ENCODE results near the gene ITPR1. TPM values are rescaled to one million over a fixed set of nuclear protein-coding genes. Genes with fewer than 3 reads are reported as not detected.
"Not testable (repeated sequence)": the region's sequence is repeated elsewhere in the genome, so short reads cannot be mapped to it uniquely, and the experiment has no call there.

ITPR1 gene
- 12.7 TPM for polyA plus RNA-seq
- long read RNA-seq, donor 1: 0 reads
- long read RNA-seq, donor 2, partial matches to known transcripts: 0 of 1 reads
- long read RNA-seq, donor 2, other reads (novel, unspliced or antisense): 0 of 1 reads
- long read RNA-seq, donor 3: 0 reads
- long read RNA-seq, donor 4: 0 reads
- long read RNA-seq, donor 5, partial matches to known transcripts: 0 of 1 reads
- long read RNA-seq, donor 5, other reads (novel, unspliced or antisense): 0 of 1 reads
- long read RNA-seq, donor 6, partial matches to known transcripts: 0 of 1 reads
- long read RNA-seq, donor 6, other reads (novel, unspliced or antisense): 0 of 1 reads
- long read RNA-seq, donor 7, partial matches to known transcripts: 0 of 1 reads
- long read RNA-seq, donor 7, other reads (novel, unspliced or antisense): 0 of 1 reads
- long read RNA-seq, donor 8, partial matches to known transcripts: 0 of 3 reads
- long read RNA-seq, donor 8, other reads (novel, unspliced or antisense): 0 of 3 reads
- long read RNA-seq, donor 9: 0 reads
- long read RNA-seq, donor 10: 0 reads
- long read RNA-seq, donor 11: 0 reads

- H3K4me3 ChIP-seq (ENCODE audit: low read length): peak within 1 kb of the TSS; percentile 83
- WGBS (ENCODE audit: insufficient coverage, low lambda C conversion rate): 0% methylated on average over 2 of the region's 47 CpGs
- no peaks in the 10 kb centered on the region for H3K9me3 ChIP-seq (ENCODE audit: control insufficient read depth, low read depth, low read length)
- peaks cover 9% of the 10 kb centered on the region for H3K4me1 ChIP-seq (ENCODE audit: control insufficient read depth, insufficient read depth, low read length)
- peak within 1 kb of the TSS; percentile 53 for H3K27ac ChIP-seq (ENCODE audit: low read length)
- DNase-seq: peak; percentile 96
- no peaks in the 10 kb centered on the region for H3K36me3 ChIP-seq (ENCODE audit: control insufficient read depth, insufficient read depth, low read length)
- peaks cover 26% of the 10 kb centered on the region for H3K27me3 ChIP-seq (ENCODE audit: control insufficient read depth, insufficient read depth, low read length)
Observed at GRCh38 chr3:4493014-4493940, at the start of gene ITPR1. Gene ITPR1 (plus strand): TSS chr3:4493348. CDS start chr3:4516492, 23,144 bp downstream.

- WGBS (ENCODE audit: insufficient coverage, low lambda C conversion rate): no CpG with 5 or more reads among the region's 3 CpGs
- H3K36me3 ChIP-seq (ENCODE audit: control insufficient read depth, insufficient read depth, low read length): peaks cover 38% of the 10 kb centered on the region
- H3K9me3 ChIP-seq (ENCODE audit: control insufficient read depth, low read depth, low read length): no peaks in the 10 kb centered on the region
- H3K4me1 ChIP-seq (ENCODE audit: control insufficient read depth, insufficient read depth, low read length): no peaks in the 10 kb centered on the region
- no peak overlapping the region for H3K4me3 ChIP-seq (ENCODE audit: low read length)
- H3K27me3 ChIP-seq (ENCODE audit: control insufficient read depth, insufficient read depth, low read length): no peaks in the 10 kb centered on the region
- no peak overlapping the region for H3K27ac ChIP-seq (ENCODE audit: low read length)
- DNase-seq: no peak
Observed at GRCh38 chr3:4447295-4447999, 45.7 kb upstream of the ITPR1 start.

- peaks cover 35% of the 10 kb centered on the region for H3K36me3 ChIP-seq (ENCODE audit: control insufficient read depth, insufficient read depth, low read length)
- H3K9me3 ChIP-seq (ENCODE audit: control insufficient read depth, low read depth, low read length): no peaks in the 10 kb centered on the region
- WGBS (ENCODE audit: insufficient coverage, low lambda C conversion rate): no CpG with 5 or more reads among the region's 6 CpGs
- no peak overlapping the region for H3K27ac ChIP-seq (ENCODE audit: low read length)
- no peak for DNase-seq
- no peaks in the 10 kb centered on the region for H3K4me1 ChIP-seq (ENCODE audit: control insufficient read depth, insufficient read depth, low read length)
- H3K4me3 ChIP-seq (ENCODE audit: low read length): no peak overlapping the region
- H3K27me3 ChIP-seq (ENCODE audit: control insufficient read depth, insufficient read depth, low read length): no peaks in the 10 kb centered on the region
Observed at GRCh38 chr3:4448187-4448586, 45.0 kb upstream of the ITPR1 start.

- Histone ChIP-seq H3K27me3 (ENCODE audit: control insufficient read depth, insufficient read depth, low read length) (no peaks in the 10 kb centered on the region), H3K4me3 (ENCODE audit: low read length) (no peak overlapping the region), H3K4me1 (ENCODE audit: control insufficient read depth, insufficient read depth, low read length) (no peaks in the 10 kb centered on the region), H3K9me3 (ENCODE audit: control insufficient read depth, low read depth, low read length) (no peaks in the 10 kb centered on the region), H3K36me3 (ENCODE audit: control insufficient read depth, insufficient read depth, low read length) (peaks cover 35% of the 10 kb centered on the region), H3K27ac (ENCODE audit: low read length) (no peak overlapping the region)
- WGBS (ENCODE audit: insufficient coverage, low lambda C conversion rate): 50% methylated on average over 1 of the region's 5 CpGs
- DNase-seq: peak in 1 of 2 donors; percentile 27
Observed at GRCh38 chr3:4449043-4449805, 43.9 kb upstream of the ITPR1 start.

- Histone ChIP-seq H3K27ac (ENCODE audit: low read length) (no peak overlapping the region), H3K4me3 (ENCODE audit: low read length) (no peak overlapping the region), H3K36me3 (ENCODE audit: control insufficient read depth, insufficient read depth, low read length) (peaks cover 7% of the 10 kb centered on the region), H3K4me1 (ENCODE audit: control insufficient read depth, insufficient read depth, low read length) (no peaks in the 10 kb centered on the region), H3K27me3 (ENCODE audit: control insufficient read depth, insufficient read depth, low read length) (no peaks in the 10 kb centered on the region), H3K9me3 (ENCODE audit: control insufficient read depth, low read depth, low read length) (no peaks in the 10 kb centered on the region)
- no peak for DNase-seq
Observed at GRCh38 chr3:4454142-4454541, 39.0 kb upstream of the ITPR1 start.

GRCh38 chr3:4456780-4457179 lies 36.4 kb upstream of the ITPR1 start:
- H3K36me3 ChIP-seq (ENCODE audit: control insufficient read depth, insufficient read depth, low read length); H3K27me3 ChIP-seq (ENCODE audit: control insufficient read depth, insufficient read depth, low read length); H3K27ac ChIP-seq (ENCODE audit: low read length); H3K9me3 ChIP-seq (ENCODE audit: control insufficient read depth, low read depth, low read length); H3K4me3 ChIP-seq (ENCODE audit: low read length); DNase-seq; H3K4me1 ChIP-seq (ENCODE audit: control insufficient read depth, insufficient read depth, low read length): not testable (repeated sequence)
- WGBS (ENCODE audit: insufficient coverage, low lambda C conversion rate): no CpG with 5 or more reads among the region's 14 CpGs

- DNase-seq: no peak
- no peak overlapping the region for H3K27ac ChIP-seq (ENCODE audit: low read length)
Observed at GRCh38 chr3:4458961-4459360, 34.2 kb upstream of the ITPR1 start.

GRCh38 chr3:4460334-4460733 lies 32.8 kb upstream of the ITPR1 start:
- Histone ChIP-seq H3K27ac (ENCODE audit: low read length) (no peak overlapping the region), H3K4me3 (ENCODE audit: low read length) (no peak overlapping the region), H3K9me3 (ENCODE audit: control insufficient read depth, low read depth, low read length) (no peaks in the 10 kb centered on the region), H3K36me3 (ENCODE audit: control insufficient read depth, insufficient read depth, low read length) (no peaks in the 10 kb centered on the region), H3K27me3 (ENCODE audit: control insufficient read depth, insufficient read depth, low read length) (no peaks in the 10 kb centered on the region), H3K4me1 (ENCODE audit: control insufficient read depth, insufficient read depth, low read length) (no peaks in the 10 kb centered on the region)
- WGBS (ENCODE audit: insufficient coverage, low lambda C conversion rate): 80% methylated on average over 1 of the region's 4 CpGs
- no peak for DNase-seq

More at GRCh38 chr3:4458961-4459360, 34.2 kb upstream of the ITPR1 start:
- Histone ChIP-seq H3K36me3 (ENCODE audit: control insufficient read depth, insufficient read depth, low read length) (no peaks in the 10 kb centered on the region), H3K4me3 (ENCODE audit: low read length) (no peak overlapping the region), H3K27me3 (ENCODE audit: control insufficient read depth, insufficient read depth, low read length) (no peaks in the 10 kb centered on the region), H3K4me1 (ENCODE audit: control insufficient read depth, insufficient read depth, low read length) (no peaks in the 10 kb centered on the region), H3K9me3 (ENCODE audit: control insufficient read depth, low read depth, low read length) (no peaks in the 10 kb centered on the region)
- 93% methylated on average over 3 of the region's 3 CpGs for WGBS (ENCODE audit: insufficient coverage, low lambda C conversion rate)

- H3K4me1 ChIP-seq (ENCODE audit: control insufficient read depth, insufficient read depth, low read length): peaks cover 3% of the 10 kb centered on the region
- no peaks in the 10 kb centered on the region for H3K27me3 ChIP-seq (ENCODE audit: control insufficient read depth, insufficient read depth, low read length)
- no peak overlapping the region for H3K4me3 ChIP-seq (ENCODE audit: low read length)
- no peak overlapping the region for H3K27ac ChIP-seq (ENCODE audit: low read length)
- no peak for DNase-seq
- no peaks in the 10 kb centered on the region for H3K9me3 ChIP-seq (ENCODE audit: control insufficient read depth, low read depth, low read length)
- no CpG with 5 or more reads among the region's 2 CpGs for WGBS (ENCODE audit: insufficient coverage, low lambda C conversion rate)
- H3K36me3 ChIP-seq (ENCODE audit: control insufficient read depth, insufficient read depth, low read length): no peaks in the 10 kb centered on the region
Observed at GRCh38 chr3:4461468-4462090, 31.6 kb upstream of the ITPR1 start.

Data from large intestine (tissue), 12 donors.